Stimulated activated CD8-positive, alpha-beta memory T cell treated with anti-CD3 and anti-CD28 coated beads, Interleukin-15, amount 100 ng/mL, for 4 hours (primary cell): ENCODE data around the gene NUP107.

Experiments used
- DNase-seq, 2 donors: peaks; one replicate each; pipeline ENCODE4 v3.0.0-alpha.2; 2020; ENCODE audit warnings: low read depth in 2 of 2

Gene NUP107

DNA sequence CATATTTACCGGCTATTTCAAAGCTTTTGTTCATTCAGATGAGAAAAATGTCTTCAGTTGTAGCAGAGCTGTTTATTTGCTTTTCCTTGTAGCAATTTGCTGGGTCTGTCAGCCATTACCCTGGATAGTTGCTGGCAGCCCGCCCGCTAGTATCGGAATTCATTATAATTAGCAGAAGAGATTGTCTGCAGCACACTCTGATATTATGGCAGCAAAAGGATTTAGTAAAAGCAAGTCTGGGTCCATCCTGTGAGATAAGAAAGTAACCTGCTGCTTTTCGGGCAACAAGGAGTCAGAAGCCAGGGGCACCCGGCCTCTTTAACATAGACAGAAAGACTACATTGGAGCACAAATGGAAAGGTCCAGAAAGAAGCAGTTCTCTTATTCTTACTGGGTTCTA is 53.1 kb downstream of the NUP107 start:
- no peak for DNase-seq

DNA sequence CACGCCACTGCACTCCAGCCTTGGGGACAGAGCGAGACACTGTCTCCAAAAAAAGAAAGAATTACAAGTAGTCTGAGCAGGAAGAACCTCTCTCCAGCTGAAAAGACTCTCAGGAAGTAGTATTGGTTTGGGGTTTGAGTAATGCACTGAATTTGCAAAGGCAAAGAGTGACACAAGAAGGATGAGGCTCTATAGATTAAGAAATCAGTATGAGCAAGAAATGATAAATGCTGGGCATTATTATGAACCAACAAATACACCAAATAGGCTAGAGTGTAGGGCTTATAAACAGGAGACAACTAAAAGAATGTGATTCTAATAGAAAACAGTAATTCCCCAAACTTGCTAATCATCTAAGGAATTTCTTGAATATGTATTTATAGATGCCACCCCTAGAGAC is 56.6 kb downstream of the NUP107 start:
- DNase-seq, result no peak

DNA sequence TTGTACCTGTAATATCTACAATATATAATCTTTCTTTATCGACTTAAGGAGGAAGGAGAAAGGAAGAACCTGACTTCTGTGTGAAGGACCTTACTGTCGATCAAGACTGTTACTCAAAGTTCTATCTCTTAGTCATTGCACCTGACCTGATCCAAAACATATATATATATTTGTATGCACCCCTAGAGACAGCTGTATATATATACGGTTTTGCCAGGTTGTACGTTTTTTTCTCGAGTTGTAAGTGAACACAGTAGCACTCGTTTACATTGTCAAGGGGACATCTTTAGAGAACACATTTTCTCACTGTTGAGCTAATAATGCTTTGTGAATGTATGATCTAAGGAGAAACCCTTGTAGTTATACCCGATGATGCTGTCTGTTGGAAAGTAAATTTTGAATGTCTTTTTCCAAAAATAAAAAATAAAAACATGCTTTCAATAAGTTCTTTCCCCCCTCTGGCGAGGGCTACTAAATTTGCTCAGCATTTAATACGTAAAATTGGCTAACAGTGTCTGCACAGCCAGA is 58.7 kb downstream of the NUP107 start:
- DNase-seq, result no peak

DNA sequence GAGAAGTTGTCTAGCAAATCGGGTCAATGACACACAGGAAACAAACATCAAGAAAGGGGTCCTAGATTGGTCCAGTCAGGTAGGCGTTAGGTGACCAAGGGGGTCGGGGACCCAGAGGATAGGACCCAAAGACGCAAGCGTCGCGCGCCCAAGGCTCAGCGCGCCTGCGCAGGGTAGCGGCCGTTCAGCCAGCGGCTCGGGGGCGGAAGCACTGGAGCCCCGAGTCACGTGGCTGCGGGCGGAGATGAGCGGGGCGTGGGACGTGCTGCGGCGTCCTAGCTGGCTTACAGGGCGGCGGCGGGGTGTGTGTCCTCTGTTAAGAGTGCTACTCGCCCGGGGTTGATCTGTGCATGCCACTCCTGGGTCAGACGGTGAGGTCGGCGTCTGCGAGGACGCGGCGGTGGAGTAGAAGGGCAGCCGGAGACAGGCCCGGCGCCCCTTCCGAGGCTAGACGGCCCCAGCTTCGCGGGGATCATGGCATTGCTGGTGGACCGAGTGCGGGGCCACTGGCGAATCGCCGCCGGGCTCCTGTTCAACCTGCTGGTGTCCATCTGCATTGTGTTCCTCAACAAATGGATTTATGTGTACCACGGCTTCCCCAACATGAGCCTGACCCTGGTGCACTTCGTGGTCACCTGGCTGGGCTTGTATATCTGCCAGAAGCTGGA is 59.3 kb downstream of the NUP107 start, which contains the start of gene SLC35E3:
TSS of gene SLC35E3 (plus strand) at position 273 of the 668 bp plus-strand sequence. CDS start at position 475, 202 bp downstream.
- DNase-seq, result peak; percentile 77 to 79

DNA sequence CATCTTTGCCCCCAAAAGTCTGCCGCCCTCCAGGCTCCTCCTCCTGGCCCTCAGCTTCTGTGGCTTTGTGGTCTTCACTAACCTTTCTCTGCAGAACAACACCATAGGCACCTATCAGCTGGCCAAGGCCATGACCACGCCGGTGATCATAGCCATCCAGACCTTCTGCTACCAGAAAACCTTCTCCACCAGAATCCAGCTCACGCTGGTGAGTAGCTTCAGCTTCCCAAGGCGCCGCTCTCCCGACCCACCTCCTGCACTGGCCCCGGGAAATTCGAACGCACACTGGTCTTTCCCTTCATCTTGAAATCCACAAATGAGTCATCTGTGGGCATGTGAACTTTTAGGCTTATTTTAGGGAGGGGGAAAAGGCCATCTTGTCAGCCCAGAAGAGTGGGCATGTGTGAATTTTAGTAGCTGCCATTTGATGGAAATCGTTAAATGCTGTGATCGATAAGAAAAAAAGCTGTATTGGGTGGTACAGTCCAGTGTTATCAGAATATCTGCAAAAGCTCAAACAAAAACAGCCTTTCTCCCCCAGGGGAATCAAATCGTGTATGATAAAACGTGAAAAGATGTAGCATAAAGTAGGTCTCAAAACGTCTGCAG is 59.9 kb downstream of the NUP107 start:
- DNase-seq, result no peak

DNA sequence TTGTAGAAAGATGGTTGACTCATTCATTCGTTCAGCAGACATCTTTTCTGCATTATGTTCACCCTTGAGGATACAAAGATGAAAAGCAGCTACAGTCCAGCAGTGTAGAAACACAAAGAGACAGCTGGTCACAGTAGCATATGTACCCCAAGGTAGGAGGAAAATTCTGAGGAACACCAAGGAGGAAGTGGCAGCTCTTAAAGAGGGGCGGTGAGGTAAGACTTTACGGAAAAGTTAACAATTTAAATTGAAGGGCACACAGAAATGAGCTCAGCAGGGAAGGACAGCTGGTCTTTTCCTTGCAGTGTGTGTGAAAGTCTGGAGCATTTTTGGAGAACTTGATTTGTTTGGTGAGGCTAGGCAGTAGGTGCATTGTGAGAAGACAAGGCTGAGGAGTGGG is 62.7 kb downstream of the NUP107 start:
- DNase-seq, result no peak

GRCh38 chr12:68749861-68750260 is 63.1 kb downstream of the NUP107 start:
- no peak for DNase-seq

DNA sequence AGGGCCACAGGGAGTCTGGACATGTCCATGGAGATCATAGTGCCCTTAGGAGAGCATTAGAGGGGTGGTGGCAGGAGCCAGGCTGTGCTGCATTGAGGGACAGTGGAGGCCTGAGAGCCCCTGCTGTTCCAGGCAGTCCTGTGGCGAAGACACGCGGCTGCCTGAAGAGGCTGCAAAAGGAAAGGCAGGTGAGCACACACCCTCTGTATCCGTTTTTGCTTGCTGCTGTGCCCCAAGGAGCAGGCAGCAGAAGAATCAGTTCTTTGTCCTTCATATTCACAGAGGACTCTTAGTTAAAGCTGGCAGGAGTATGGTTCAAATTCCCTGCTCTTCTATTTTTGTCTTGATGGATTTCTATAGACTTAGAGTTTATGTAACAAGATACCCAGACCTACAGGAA is 63.7 kb downstream of the NUP107 start:
- DNase-seq, result no peak

DNA sequence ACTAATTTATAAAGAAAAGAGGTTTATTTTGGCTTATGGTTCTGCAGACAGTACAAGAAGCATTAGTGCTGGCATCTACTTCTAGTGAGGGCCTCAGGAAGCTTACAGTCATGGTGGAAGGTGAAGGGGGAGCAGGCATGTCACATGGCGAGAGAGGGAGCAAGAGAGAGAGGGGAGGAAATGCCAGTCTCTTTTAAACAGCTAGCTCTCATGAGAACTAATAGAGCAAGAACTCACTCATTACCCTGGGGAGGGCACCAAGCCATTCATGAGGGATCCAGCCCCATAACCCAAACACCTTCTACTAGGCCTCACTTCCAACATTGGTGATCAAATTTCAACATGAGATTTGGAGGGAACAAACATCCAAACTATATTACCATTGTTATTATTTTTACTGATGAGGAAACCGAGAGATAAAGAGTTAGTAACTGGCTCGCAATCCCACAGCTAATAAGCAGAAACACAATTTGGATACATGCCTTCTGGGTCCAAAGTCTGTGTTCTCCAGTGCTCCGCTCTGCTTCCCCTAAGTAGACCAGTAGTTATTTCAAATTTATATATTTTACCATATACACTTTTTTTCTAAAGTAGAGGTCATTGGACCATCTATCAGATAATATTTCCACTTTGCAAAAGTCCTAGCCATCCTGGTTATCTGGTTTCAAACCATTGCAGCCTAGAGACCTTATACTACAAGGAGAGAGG is 68.9 kb downstream of the NUP107 start:
- DNase-seq, result no peak

GRCh38 chr12:68759852-68760251 is 73.1 kb downstream of the NUP107 start:
- DNase-seq, result no peak

- DNase-seq, result no peak
These were observed 74.1 kb downstream of the NUP107 start for GRCh38 chr12:68760806-68761441.

- DNase-seq, result no peak
These were observed 74.6 kb downstream of the NUP107 start for GRCh38 chr12:68761442-68761812.

DNA sequence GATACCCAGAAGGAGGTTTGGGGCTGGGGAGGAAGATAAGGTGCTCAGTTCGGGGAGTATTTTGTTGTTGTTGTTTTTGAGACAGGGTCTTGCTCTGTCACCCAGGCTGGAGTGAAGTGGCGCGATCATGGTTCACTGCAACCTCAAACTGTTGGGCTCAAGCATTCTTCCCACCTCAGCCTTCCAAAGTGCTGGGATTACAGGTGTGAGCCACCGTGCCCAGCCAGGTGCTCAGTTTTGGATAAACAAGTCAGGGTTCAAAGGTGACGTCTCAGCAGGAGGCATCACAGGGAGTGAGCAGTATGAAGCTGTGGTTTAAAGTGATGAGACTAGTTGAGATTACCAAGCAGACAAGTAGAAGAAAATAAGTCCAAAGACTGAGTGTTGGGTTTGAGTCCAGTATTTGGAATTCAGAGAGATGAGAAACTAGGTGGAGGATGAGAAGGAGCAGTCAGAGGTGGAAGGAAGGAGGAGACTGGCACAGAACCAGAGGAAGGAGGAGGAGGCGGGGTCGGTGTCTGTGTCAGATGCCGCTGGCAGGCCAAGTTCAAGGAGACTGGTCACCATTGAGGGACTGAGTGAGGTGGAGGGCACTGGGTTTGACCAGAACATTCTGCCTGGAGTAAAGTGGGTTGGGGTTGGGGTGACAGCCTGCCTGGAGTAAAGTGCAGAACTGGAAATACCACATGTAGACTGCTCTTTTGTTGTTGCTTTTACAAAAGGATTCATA is 75.3 kb downstream of the NUP107 start:
- DNase-seq, result no peak

- DNase-seq, result no peak
These were observed 75.9 kb downstream of the NUP107 start for GRCh38 chr12:68762691-68763090.

GRCh38 chr12:68765696-68766095 is 78.9 kb downstream of the NUP107 start:
- DNase-seq, result no peak

GRCh38 chr12:68766646-68767045 is 79.9 kb downstream of the NUP107 start:
- no peak for DNase-seq

GRCh38 chr12:68767191-68767590 is 80.4 kb downstream of the NUP107 start:
- no peak for DNase-seq

DNA sequence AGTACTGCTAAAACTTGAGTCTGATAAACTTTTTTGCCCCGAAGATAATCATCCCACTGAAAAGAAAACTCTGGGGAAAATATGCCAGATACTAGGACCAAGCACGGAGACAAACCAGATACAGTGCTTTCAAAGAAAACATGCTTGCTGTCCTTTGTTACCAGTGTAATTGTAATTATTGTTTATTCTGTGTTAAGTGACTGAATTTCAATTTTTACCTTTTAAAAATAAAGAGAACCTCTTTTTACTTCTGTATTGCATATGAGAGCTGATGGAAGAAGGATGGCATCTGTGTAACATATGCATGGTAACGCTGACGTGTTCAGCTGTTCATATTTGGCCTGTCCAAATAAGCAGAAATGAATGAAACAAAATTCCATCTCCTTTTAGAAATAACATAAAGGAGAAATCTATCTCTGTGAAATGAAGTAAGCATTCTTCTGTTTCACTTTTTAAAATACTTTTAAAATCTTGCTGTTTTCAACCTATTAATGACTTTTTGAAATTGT is 81.7 kb downstream of the NUP107 start:
- DNase-seq, result no peak

DNA sequence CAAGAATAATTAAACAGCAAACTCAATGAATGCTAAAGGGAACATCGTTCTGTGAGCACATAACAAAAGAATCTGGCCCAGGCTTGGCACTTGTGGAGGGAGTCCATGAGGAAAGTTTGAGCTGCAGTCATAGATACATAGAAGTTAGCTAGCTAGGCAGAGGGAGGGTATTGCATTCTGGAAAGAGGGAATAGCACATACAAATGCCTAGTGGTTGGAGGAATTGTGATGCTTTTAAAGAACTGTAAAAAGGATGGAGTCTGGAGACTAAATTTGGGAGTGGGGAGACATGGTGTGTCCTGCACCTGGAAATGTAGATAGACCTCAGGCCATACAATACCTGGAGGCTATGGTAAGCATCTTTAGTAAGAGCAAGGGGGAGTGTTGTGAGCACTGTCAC is 83.2 kb downstream of the NUP107 start:
- DNase-seq, result no peak

GRCh38 chr12:68771223-68771925 is 84.6 kb downstream of the NUP107 start:
- DNase-seq, result no peak

- no peak for DNase-seq
These were observed 85.9 kb downstream of the NUP107 start for GRCh38 chr12:68772714-68773113.
